Measurements from ENCODE around the gene NUDT14.

The NUDT14 gene

GRCh38 chr14:105206873-105207272 lies 25.8 kb upstream of the NUDT14 start:
- H3K27me3 ChIP-seq (ENCODE audit: control insufficient read depth in 2 of 2, insufficient read depth in 2 of 2, low read length in 2 of 2), result peaks cover 3 to 12% of the 10 kb centered on the region in 2 donors
- H3K9me3 ChIP-seq (ENCODE audit: control insufficient read depth in 2 of 2, low read length in 2 of 2), result no peaks in the 10 kb centered on the region
- H3K27ac ChIP-seq (ENCODE audit: low read depth in 2 of 2, low read length in 2 of 2), result no peak overlapping the region
- peaks cover 11 to 16% of the 10 kb centered on the region in 2 donors for H3K4me1 ChIP-seq (ENCODE audit: control insufficient read depth in 2 of 2, insufficient read depth in 2 of 2, low read length in 2 of 2)
- H3K4me3 ChIP-seq (ENCODE audit: low read length in 2 of 2), result no peak overlapping the region
- H3K9ac ChIP-seq (ENCODE audit: low read depth in 1 of 2, low read length in 2 of 2), result no peak overlapping the region
- H3K36me3 ChIP-seq (ENCODE audit: control insufficient read depth in 2 of 2, insufficient read depth in 2 of 2, low read length in 2 of 2), result peaks cover 5 to 12% of the 10 kb centered on the region in 2 donors

- Histone ChIP-seq H3K9ac (ENCODE audit: low read depth in 1 of 2, low read length in 2 of 2) (no peak overlapping the region), H3K4me3 (ENCODE audit: low read length in 2 of 2) (no peak overlapping the region), H3K9me3 (ENCODE audit: control insufficient read depth in 2 of 2, low read length in 2 of 2) (no peaks in the 10 kb centered on the region), H3K36me3 (ENCODE audit: control insufficient read depth in 2 of 2, insufficient read depth in 2 of 2, low read length in 2 of 2) (peaks cover 5 to 6% of the 10 kb centered on the region in 2 donors), H3K4me1 (ENCODE audit: control insufficient read depth in 2 of 2, insufficient read depth in 2 of 2, low read length in 2 of 2) (peaks cover 11 to 16% of the 10 kb centered on the region in 2 donors), H3K27ac (ENCODE audit: low read depth in 2 of 2, low read length in 2 of 2) (no peak overlapping the region), H3K27me3 (ENCODE audit: control insufficient read depth in 2 of 2, insufficient read depth in 2 of 2, low read length in 2 of 2) (peaks cover 5 to 17% of the 10 kb centered on the region in 2 donors)
Measured at GRCh38 chr14:105205673-105206208, 24.6 kb upstream of the NUDT14 start.

- Histone ChIP-seq H3K9me3 (ENCODE audit: control insufficient read depth in 2 of 2, low read length in 2 of 2) (no peaks in the 10 kb centered on the region), H3K9ac (ENCODE audit: low read depth in 1 of 2, low read length in 2 of 2) (no peak overlapping the region), H3K27me3 (ENCODE audit: control insufficient read depth in 2 of 2, insufficient read depth in 2 of 2, low read length in 2 of 2) (peaks cover 10 to 19% of the 10 kb centered on the region in 2 donors), H3K4me3 (ENCODE audit: low read length in 2 of 2) (no peak overlapping the region), H3K36me3 (ENCODE audit: control insufficient read depth in 2 of 2, insufficient read depth in 2 of 2, low read length in 2 of 2) (peaks cover 3% of the 10 kb centered on the region in 2 donors), H3K4me1 (ENCODE audit: control insufficient read depth in 2 of 2, insufficient read depth in 2 of 2, low read length in 2 of 2) (peaks cover 11 to 16% of the 10 kb centered on the region in 2 donors), H3K27ac (ENCODE audit: low read depth in 2 of 2, low read length in 2 of 2) (no peak overlapping the region)
Measured at GRCh38 chr14:105204931-105205672, 24.0 kb upstream of the NUDT14 start.

- no peak overlapping the region for H3K9ac ChIP-seq (ENCODE audit: low read depth in 1 of 2, low read length in 2 of 2)
- peaks cover 17 to 19% of the 10 kb centered on the region in 2 donors for H3K27me3 ChIP-seq (ENCODE audit: control insufficient read depth in 2 of 2, insufficient read depth in 2 of 2, low read length in 2 of 2)
- no peaks in the 10 kb centered on the region for H3K9me3 ChIP-seq (ENCODE audit: control insufficient read depth in 2 of 2, low read length in 2 of 2)
- no peak overlapping the region for H3K4me3 ChIP-seq (ENCODE audit: low read length in 2 of 2)
- no peak overlapping the region for H3K27ac ChIP-seq (ENCODE audit: low read depth in 2 of 2, low read length in 2 of 2)
- peaks cover 11 to 16% of the 10 kb centered on the region in 2 donors for H3K4me1 ChIP-seq (ENCODE audit: control insufficient read depth in 2 of 2, insufficient read depth in 2 of 2, low read length in 2 of 2)
- H3K36me3 ChIP-seq (ENCODE audit: control insufficient read depth in 2 of 2, insufficient read depth in 2 of 2, low read length in 2 of 2), result no peaks in the 10 kb centered on the region
Measured at GRCh38 chr14:105204206-105204930, 23.3 kb upstream of the NUDT14 start.

- Histone ChIP-seq H3K4me1 (ENCODE audit: control insufficient read depth in 2 of 2, insufficient read depth in 2 of 2, low read length in 2 of 2) (peaks cover 11 to 16% of the 10 kb centered on the region in 2 donors), H3K9ac (ENCODE audit: low read depth in 1 of 2, low read length in 2 of 2) (no peak overlapping the region), H3K27me3 (ENCODE audit: control insufficient read depth in 2 of 2, insufficient read depth in 2 of 2, low read length in 2 of 2) (peaks cover 18 to 19% of the 10 kb centered on the region in 2 donors)
Measured at GRCh38 chr14:105203701-105204100, 22.6 kb upstream of the NUDT14 start.

GRCh38 chr14:105203057-105203531 lies 22.0 kb upstream of the NUDT14 start:
- Histone ChIP-seq H3K4me1 (ENCODE audit: control insufficient read depth in 2 of 2, insufficient read depth in 2 of 2, low read length in 2 of 2) (peaks cover 11 to 16% of the 10 kb centered on the region in 2 donors), H3K9ac (ENCODE audit: low read depth in 1 of 2, low read length in 2 of 2) (no peak overlapping the region), H3K4me3 (ENCODE audit: low read length in 2 of 2) (no peak overlapping the region), H3K27me3 (ENCODE audit: control insufficient read depth in 2 of 2, insufficient read depth in 2 of 2, low read length in 2 of 2) (peaks cover 19 to 20% of the 10 kb centered on the region in 2 donors), H3K27ac (ENCODE audit: low read depth in 2 of 2, low read length in 2 of 2) (no peak overlapping the region), H3K9me3 (ENCODE audit: control insufficient read depth in 2 of 2, low read length in 2 of 2) (no peaks in the 10 kb centered on the region), H3K36me3 (ENCODE audit: control insufficient read depth in 2 of 2, insufficient read depth in 2 of 2, low read length in 2 of 2) (no peaks in the 10 kb centered on the region)

More at GRCh38 chr14:105203701-105204100, 22.6 kb upstream of the NUDT14 start:
- Histone ChIP-seq H3K36me3 (ENCODE audit: control insufficient read depth in 2 of 2, insufficient read depth in 2 of 2, low read length in 2 of 2) (no peaks in the 10 kb centered on the region), H3K27ac (ENCODE audit: low read depth in 2 of 2, low read length in 2 of 2) (no peak overlapping the region), H3K4me3 (ENCODE audit: low read length in 2 of 2) (no peak overlapping the region), H3K9me3 (ENCODE audit: control insufficient read depth in 2 of 2, low read length in 2 of 2) (no peaks in the 10 kb centered on the region)

- H3K27ac ChIP-seq (ENCODE audit: low read depth in 2 of 2, low read length in 2 of 2), result no peak overlapping the region
- peaks cover 11 to 16% of the 10 kb centered on the region in 2 donors for H3K4me1 ChIP-seq (ENCODE audit: control insufficient read depth in 2 of 2, insufficient read depth in 2 of 2, low read length in 2 of 2)
- H3K36me3 ChIP-seq (ENCODE audit: control insufficient read depth in 2 of 2, insufficient read depth in 2 of 2, low read length in 2 of 2), result no peaks in the 10 kb centered on the region
- peaks cover 26% of the 10 kb centered on the region in 2 donors for H3K27me3 ChIP-seq (ENCODE audit: control insufficient read depth in 2 of 2, insufficient read depth in 2 of 2, low read length in 2 of 2)
- H3K9ac ChIP-seq (ENCODE audit: low read depth in 1 of 2, low read length in 2 of 2), result no peak overlapping the region
- H3K4me3 ChIP-seq (ENCODE audit: low read length in 2 of 2), result no peak overlapping the region
- no peaks in the 10 kb centered on the region for H3K9me3 ChIP-seq (ENCODE audit: control insufficient read depth in 2 of 2, low read length in 2 of 2)
Measured at GRCh38 chr14:105201925-105202513, 20.9 kb upstream of the NUDT14 start.

GRCh38 chr14:105201156-105201924 lies 20.2 kb upstream of the NUDT14 start:
- no peaks in the 10 kb centered on the region for H3K36me3 ChIP-seq (ENCODE audit: control insufficient read depth in 2 of 2, insufficient read depth in 2 of 2, low read length in 2 of 2)
- peaks cover 26% of the 10 kb centered on the region in 2 donors for H3K27me3 ChIP-seq (ENCODE audit: control insufficient read depth in 2 of 2, insufficient read depth in 2 of 2, low read length in 2 of 2)
- H3K9me3 ChIP-seq (ENCODE audit: control insufficient read depth in 2 of 2, low read length in 2 of 2), result no peaks in the 10 kb centered on the region
- H3K4me1 ChIP-seq (ENCODE audit: control insufficient read depth in 2 of 2, insufficient read depth in 2 of 2, low read length in 2 of 2), result peaks cover 11 to 16% of the 10 kb centered on the region in 2 donors
- no peak overlapping the region for H3K27ac ChIP-seq (ENCODE audit: low read depth in 2 of 2, low read length in 2 of 2)
- H3K9ac ChIP-seq (ENCODE audit: low read depth in 1 of 2, low read length in 2 of 2), result no peak overlapping the region
- H3K4me3 ChIP-seq (ENCODE audit: low read length in 2 of 2), result no peak overlapping the region

GRCh38 chr14:105200641-105201040 lies 19.5 kb upstream of the NUDT14 start:
- Histone ChIP-seq H3K27ac (ENCODE audit: low read depth in 2 of 2, low read length in 2 of 2) (no peak overlapping the region), H3K9ac (ENCODE audit: low read depth in 1 of 2, low read length in 2 of 2) (no peak overlapping the region), H3K4me3 (ENCODE audit: low read length in 2 of 2) (no peak overlapping the region), H3K4me1 (ENCODE audit: control insufficient read depth in 2 of 2, insufficient read depth in 2 of 2, low read length in 2 of 2) (peaks cover 11 to 16% of the 10 kb centered on the region in 2 donors), H3K27me3 (ENCODE audit: control insufficient read depth in 2 of 2, insufficient read depth in 2 of 2, low read length in 2 of 2) (peaks cover 27 to 33% of the 10 kb centered on the region in 2 donors), H3K36me3 (ENCODE audit: control insufficient read depth in 2 of 2, insufficient read depth in 2 of 2, low read length in 2 of 2) (no peaks in the 10 kb centered on the region), H3K9me3 (ENCODE audit: control insufficient read depth in 2 of 2, low read length in 2 of 2) (no peaks in the 10 kb centered on the region)
